NCI-H1417 treated with DMSO at 0.1 percent for 48 hours (cell line): ENCODE data around the gene ADGRV1.
"Not testable (repeated sequence)": the region's sequence is repeated elsewhere in the genome, so short reads cannot be mapped to it uniquely, and the experiment has no call there.

Source experiments
- DNase-seq: peaks from one replicate; lab custom pipeline; 2025; lab: John Stamatoyannopoulos, UW

Gene ADGRV1

DNA sequence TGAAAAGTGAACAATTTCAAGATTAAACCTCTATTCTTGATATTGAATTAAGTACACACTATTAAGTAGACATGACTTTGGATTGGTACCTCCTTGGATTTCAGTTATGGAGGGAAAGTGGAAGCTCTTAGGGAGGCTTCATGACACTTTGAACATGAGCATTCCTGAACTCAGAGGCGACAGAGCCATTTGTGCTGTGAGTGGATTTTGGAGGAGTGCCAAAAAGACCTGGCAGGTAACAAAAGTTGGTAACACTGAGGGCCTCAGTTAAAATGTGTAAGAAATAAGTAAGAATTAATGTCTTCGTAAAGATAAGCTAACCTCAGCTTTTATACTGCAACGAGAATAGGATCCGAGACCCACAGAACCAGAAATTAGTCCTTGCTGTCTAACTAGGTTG, 467.9 kb downstream of the ADGRV1 start:
- no peak for DNase-seq

DNA sequence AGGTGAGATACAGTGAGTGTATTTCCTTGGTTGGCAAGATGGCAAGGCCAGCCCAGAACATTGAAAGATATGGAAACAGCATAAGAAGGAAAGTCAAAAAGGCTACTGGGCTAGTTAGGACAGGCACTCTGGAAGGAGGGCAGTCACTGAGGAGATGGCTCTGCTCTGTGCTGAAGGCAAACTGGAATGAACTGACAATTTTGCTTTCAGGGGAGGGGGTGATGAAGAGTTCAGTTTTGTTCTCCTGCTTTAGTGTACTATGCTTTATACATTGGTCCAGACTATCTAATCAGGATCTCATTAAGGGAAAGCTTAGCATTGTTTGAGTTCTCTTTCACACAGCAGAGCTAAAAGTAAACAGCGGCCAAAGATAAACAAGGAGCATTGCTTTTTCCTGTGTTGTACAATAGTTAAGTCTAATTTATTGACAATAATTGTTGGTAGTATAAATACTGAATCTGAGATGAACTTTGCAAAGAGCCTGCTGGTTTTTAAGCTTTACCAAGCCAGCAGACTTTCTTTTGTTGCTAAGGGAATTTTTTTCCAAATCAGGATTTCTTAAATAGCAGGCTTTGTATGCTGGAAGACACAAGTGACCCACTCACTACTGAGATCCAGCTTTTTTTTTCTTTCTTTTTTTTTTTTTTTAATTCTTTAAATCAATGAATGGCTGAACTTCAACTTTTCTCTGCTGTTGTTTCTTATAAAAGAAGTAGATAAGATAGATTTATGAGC, 469.0 kb downstream of the ADGRV1 start:
- DNase-seq: no peak

GRCh38 chr5:91028499-91028956, 469.9 kb downstream of the ADGRV1 start:
- no peak for DNase-seq

GRCh38 chr5:91030521-91031401, 472.2 kb downstream of the ADGRV1 start:
- DNase-seq: no peak

GRCh38 chr5:91031402-91031752, 472.8 kb downstream of the ADGRV1 start:
- DNase-seq: no peak

GRCh38 chr5:91032125-91032524, 473.5 kb downstream of the ADGRV1 start:
- no peak for DNase-seq

DNA sequence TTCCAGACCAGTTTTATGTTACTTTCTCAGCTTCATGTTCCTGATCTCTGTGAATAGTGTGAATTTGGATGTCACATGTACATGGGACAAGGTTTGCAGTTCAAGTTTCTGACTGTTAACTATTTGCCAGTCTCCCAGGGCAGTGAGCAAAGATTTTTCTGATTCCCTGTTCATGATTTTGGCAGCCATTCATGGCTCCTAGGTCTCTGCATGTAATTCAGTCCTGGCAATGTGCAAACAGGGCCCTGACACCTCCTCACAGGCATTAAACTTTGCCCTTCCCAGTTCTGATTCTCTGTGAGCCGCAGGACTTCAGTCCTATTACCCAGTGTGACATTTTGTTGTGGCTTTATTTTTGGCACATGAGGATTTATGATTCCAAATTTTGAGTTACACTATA, 474.8 kb downstream of the ADGRV1 start:
- DNase-seq: no peak

- no peak for DNase-seq
Observed at GRCh38 chr5:91038180-91038808, 479.7 kb downstream of the ADGRV1 start.

DNA sequence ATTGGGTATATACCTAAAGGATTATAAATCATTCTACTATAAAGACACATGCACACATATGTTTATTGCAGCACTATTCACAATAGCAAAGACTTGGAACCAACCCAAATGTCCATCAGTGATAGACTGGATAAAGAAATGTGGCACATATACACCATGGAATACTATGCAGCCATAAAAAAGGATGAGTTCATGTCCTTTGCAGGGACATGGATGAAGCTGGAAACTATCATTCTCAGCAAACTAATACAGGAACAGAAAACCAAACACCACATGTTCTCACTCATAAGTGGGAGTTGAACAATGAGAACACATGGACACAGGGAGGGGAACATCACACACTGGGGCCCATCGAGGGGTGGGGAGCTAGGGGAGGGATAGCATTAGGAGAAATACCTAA, 482.5 kb downstream of the ADGRV1 start:
- DNase-seq: not testable (repeated sequence)

GRCh38 chr5:91042247-91042935, 483.8 kb downstream of the ADGRV1 start:
- no peak for DNase-seq

DNA sequence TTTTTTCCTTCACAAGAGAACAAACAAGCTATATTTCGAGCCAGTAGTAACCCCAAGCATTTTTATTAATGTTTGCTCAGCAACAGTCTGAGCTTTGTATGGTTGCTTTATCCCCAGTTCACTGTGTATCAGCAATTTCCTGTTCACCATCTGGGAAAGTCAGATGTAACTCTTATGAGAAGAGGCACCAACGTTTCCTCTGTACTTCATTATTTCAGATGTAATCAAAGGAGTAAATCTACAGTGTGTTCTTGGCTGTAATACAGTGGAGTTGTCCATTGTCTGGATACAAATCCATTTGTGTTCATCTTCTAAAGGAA, 484.3 kb downstream of the ADGRV1 start:
- DNase-seq: no peak

GRCh38 chr5:91048073-91048472, 489.5 kb downstream of the ADGRV1 start:
- DNase-seq: no peak

DNA sequence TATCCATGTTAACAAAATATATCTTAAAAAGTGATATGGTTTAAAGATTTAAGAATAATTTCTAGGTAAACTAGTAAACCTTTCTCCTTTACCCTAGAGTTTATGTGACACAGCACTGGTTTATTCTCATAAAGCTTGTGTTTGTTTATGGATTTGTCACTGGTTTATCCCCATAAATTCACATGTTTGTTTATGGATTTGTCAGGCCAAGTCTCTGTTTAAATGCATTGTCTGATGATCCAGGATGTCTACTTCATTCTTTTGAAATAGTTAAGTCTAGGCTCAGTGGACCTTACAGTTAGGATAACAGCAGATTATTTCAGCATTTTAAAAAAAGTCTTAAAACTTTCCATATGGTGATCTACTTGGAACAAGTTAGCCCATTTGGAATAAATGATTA, 490.5 kb downstream of the ADGRV1 start:
- no peak for DNase-seq

- no peak for DNase-seq
Observed at GRCh38 chr5:91049800-91050199, 491.2 kb downstream of the ADGRV1 start.

- not testable (repeated sequence) for DNase-seq
Observed at GRCh38 chr5:91052411-91052810, 493.8 kb downstream of the ADGRV1 start.

GRCh38 chr5:91052977-91053740, 494.6 kb downstream of the ADGRV1 start:
- no peak for DNase-seq

DNA sequence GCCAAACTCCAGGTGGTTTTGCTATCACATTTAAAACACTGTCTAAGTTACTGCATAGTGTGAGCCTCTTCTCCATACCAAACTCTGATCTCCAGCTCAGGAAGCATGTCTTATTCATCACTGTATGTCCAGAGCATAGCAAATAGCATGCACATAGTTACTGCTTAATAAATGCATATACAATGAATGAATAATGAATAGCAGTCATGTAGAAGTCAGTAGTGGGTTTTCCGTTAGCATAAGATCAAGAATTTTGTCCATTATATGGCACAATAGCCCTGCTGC, 495.1 kb downstream of the ADGRV1 start:
- no peak for DNase-seq

DNA sequence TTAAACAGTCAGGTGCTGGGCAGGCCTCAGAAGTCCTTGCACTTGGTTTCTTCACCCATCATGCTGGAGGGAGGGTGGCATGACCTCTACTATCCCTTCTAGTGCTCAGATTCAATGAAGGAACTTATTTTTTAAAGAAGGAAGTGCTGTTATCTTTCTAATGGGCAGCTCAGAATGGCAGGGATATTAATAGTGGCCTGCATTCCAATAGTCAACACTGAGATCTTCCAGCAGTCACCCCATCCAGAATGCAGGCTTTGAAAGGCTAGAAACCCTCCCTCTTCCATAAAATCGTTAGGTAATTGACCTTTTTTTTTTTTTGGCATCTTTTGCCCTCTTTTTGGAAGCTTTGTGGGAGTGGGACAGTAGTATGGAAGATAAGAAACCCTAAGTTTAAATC, 499.6 kb downstream of the ADGRV1 start:
- DNase-seq: no peak

DNA sequence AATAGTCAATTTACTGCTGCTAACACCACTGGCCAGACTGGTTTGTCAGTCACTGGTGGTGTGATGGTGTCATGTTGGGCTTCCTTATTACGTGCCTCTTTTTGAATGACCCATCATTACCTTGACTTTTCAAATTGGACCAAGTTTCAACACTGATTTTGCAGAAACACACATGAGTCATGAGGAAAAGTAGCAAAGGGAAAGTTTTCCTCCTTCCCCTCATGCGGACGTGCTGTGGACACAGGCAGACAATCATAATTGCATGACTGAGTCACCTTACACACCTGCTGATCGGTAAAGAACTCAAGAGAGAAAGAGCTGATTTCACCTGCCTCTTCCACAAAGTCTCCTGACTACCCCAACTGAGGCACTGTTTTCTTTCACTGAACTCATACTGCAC, 500.0 kb downstream of the ADGRV1 start:
- no peak for DNase-seq

DNA sequence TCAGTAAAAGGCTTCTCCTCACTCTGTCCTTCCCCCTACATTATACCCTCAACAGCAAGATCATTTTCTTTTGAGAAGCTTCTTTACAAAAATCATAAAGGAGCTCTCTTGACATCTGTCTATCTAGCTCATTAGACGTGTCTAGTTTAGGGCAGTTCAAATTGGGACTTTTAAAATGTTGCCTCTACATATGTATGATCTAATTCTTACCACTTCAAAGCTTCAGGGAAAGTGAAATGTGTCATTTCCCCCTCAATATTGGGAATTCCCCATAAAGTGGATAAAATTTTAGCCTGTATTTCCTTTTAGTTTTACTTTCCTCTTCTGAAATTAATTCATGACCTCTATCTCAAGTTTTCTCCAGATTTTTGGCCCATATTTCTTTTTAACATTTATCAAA, 500.8 kb downstream of the ADGRV1 start:
- DNase-seq: no peak

GRCh38 chr5:91061094-91061493, 502.5 kb downstream of the ADGRV1 start:
- DNase-seq: no peak
